CD4-positive, alpha-beta T cell treated with Interleukin-6 at 100 ng/mL for 8 hours (primary cell): Measurements from ENCODE around the gene MYL5.
"Not testable (repeated sequence)": the region's sequence is repeated elsewhere in the genome, so short reads cannot be mapped to it uniquely, and the experiment has no call there.

Experiments used
- DNase-seq: peaks from one replicate; pipeline ENCODE4 v3.0.0-alpha.2; 2020; ENCODE audit warnings: mixed read lengths, low spot score

The MYL5 gene

DNA sequence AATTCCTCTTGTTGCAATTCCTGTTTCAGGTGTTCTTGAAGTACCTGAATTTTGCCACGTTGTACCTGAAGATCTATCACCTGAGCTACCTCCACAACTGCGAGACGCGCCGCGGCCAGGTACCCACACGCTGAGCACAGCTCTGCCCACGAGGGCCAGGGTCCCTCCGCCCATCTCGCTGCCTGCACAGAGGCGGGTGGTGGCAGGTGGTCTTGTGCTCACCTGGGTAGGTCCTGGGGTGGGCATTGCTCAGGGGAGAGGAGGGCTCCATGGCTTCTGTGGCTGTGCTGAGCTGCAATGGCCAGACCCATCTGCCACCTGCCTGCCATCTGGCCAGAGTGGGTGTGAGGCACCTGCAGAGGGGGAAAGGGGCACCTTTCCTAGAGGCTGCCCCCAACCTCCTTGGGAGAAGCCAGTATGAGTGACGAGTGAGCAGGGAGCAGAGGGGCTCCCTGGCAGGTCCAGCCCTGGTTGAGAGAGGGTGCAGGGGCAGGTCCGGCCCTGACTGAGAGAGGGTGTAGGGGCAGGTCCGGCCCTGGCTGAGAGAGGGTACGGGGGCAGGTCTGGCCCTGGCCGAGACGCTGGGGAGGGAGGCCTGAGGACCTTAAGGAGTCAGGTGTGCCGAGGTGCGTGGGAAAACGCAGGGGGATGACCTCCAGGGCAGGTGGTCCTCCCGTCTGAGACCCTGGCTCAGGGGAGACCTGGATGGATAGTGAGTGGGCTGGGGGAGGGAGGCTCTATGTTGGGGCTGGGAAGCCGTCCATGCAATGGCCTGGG is 38.3 kb upstream of the MYL5 start:
- DNase-seq: no peak

DNA sequence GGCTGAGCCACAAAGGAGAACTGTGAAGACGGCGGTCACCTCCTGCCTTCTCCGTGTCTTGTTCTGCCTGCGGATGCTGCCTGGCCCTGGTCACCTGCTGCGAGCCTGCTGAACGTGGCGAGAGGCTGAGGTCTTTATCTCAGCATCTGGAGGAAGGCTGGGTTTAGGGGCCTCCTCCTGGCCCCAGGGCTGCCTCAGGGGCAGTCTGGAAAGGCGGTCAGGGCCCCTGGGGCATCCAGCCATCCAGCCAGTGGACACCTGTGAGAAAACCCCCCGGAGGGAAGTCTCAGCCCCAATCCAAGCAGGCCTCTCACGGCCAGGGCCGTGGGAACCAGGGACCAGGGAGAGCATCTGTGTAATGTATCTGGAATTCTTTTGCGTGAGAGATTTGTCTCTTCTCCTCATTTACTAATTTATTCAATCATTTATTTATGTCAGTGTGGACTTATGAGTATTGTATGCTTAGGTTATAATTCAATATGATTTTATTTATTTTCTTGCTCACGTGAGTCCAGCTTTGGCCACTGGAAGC is 37.6 kb upstream of the MYL5 start:
- DNase-seq: no peak

DNA sequence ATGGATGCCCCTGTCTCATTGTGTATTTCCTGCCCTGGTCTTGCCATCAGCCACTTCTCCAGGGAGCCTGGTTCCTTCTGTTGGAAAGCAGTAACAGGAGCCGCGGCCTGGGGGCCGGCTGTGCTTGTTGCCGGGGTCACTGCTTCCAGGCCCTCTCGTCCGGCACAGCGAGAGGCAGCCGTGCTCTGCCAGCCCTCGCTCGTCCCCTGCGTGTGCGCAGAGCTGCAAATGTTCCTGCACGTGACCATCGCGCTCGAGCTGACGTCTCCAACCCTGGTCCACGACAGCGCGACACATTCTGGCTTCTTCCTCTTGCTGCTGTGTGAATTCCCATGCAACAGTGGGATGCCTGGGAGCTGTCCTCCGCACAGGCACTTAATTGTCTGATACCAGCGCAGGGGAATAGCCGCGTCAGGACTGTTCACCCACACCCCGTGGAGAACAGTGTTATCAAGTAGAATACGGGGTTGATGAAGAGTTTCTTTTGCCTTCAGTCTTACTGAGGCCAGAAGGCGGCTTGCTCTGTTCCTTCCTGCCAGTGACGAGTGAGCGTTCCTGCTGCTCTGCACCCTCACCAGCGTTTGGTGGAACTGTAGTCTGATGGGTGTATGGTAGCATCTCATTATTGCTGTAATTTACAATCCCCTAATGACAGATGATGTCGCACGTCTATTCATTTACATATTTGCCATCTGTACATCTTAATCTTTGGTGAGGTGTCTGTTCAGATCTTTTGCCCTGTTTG is 36.6 kb upstream of the MYL5 start:
- no peak for DNase-seq

DNA sequence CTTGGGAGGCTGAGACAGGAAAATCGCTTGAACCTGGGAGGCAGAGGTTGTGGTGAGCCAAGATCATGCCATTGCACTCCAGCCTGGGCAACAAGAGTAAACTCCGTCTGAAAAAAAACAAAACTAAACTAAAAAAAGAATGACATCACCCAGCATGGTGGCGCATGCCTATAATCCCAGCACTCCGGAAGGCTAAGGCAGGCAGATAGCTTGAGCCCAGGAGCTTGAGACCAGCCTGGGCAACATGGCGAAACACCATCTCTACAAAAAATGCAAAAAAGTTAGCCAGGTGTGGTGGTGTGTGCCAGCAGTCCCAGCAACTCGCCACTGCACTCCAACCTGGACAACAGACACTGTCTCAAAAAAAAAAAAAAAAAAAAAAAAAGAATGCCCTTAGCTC is 32.0 kb upstream of the MYL5 start:
- DNase-seq: not testable (repeated sequence)

DNA sequence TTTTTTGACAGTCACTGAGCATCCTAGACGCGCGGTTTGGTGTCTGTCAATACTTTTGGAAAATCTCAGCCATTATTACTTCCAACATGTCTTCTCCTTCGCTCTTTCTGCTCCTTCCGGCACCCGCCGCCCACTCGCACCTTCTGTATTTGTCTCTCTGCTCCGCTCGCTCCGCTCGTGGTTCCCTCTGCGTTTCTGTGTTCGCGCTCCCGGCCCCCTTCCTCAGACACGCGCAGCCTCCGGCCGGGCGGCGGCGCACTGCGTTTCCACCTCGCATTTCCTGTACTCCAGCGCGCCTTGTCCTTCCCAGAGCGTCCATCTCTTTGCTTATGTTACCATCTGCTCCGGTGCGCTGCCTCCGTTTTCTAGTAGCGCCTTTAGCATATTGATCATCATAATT is 27.9 kb upstream of the MYL5 start:
- DNase-seq: peak; percentile 28

DNA sequence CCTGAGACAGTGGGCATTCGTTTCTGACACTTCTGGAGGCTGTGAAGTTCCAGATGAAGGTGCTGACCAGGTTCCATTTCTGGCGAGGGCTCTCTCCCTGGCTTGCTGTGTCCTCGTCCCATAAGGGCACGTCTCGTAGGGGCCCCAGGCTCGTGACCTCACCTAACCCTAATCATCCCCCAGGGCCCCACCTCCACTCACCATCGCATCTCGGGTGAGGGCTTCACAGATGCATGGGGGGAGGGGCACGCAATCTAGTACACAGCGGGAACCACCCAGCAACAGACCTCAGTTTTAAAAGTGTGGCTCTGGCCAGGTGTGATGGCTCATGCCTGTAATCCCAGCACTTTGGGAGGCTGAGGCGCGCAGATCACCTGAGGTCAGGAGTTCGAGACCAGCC is 26.9 kb upstream of the MYL5 start:
- DNase-seq: no peak

DNA sequence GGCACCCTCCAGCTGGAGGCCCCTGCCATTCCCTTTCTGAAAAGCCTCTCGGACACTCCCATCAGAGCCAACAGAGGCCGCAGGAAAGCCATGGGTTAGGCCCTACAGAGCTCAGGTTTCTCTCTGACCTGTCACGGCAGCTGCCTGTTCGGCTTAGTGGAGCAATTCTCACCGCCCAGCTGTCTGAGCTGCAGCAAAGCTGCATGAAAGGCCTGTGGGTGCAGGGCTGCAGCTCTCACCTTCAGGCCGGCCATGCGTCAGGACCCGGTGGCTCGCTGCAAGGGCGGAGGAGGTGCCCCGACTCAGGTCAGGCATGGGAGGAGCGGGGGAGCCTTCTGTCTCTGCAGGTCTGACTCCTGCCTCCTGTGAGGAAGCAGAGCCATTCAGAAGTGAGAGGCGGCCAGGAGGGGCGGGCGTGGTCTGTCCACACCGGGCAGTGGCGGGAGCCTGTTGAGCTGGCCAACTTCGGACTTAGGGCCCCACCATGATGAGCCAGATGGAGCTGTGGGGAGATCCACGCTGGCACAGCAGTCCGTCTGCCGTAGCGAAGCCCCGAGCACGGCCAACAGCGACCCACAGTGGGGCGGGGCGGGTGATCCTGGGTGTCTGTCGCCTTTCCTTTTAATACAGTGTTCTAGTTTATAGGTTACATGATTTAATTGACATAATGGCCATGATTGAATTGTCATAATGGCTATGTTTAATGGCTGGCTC is 25.6 kb upstream of the MYL5 start:
- DNase-seq: no peak

DNA sequence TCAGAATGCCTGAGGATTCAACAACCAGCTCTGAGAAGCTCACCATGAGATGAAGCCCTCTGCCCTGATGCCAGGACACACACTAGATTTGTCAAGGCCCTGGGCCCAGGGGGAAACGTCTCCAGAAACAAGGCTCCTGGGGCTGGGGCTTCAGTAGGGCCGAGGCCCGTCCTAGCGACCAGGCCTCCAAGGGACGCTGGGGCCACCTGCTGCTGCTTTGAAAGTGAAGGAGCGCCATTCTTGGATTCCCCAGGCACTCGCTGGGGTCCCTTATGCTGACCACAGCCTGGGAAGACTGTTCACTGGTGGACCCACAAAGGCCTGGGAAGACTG is 25.1 kb upstream of the MYL5 start:
- no peak for DNase-seq

DNA sequence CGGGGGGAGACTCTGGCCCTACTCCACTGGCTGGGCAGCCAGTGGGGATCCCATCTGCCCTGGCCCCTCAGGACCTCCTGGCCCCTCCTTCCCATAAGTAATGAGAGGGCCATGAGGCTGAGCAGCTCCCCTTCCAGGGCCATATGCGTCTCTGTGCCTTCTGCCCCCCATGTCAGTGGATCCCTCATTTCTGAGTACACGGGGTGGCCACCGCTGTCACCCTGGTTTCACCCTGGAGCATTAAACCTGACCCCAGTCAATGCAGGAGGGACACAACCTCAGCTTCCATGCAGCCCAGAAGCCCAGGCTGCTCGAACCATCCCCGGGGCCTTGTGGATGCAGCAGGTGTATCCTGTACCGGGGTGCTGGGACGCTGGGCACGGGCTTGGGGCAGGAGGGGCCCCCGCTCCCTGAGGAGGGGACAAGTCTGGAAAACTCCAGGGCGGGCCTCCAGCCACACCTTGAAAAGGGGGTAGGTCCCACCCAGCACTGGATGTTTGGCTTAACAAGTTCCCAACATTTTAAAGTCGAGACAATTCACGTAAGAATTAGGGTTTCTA is 24.5 kb upstream of the MYL5 start:
- DNase-seq: no peak

DNA sequence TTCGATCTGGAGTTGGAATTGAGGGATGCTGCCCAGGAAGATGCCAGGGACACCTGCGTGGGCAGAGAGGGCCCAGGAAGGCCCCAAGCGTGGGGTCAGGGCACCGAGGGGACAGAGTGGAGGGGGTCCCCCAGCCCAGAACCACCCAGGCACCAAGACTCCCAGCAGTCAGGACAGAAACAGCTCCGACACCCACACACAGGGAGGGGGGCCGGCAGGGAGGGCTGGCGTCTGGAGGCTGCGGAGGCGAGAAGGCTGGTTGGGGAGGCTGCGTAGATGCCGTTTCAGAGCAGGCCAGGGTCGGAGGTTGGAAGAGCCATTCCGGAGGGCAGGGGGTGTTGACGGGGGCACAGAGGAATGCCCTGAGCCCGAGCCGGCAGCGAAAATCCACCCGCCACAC is 23.9 kb upstream of the MYL5 start:
- DNase-seq: no peak

DNA sequence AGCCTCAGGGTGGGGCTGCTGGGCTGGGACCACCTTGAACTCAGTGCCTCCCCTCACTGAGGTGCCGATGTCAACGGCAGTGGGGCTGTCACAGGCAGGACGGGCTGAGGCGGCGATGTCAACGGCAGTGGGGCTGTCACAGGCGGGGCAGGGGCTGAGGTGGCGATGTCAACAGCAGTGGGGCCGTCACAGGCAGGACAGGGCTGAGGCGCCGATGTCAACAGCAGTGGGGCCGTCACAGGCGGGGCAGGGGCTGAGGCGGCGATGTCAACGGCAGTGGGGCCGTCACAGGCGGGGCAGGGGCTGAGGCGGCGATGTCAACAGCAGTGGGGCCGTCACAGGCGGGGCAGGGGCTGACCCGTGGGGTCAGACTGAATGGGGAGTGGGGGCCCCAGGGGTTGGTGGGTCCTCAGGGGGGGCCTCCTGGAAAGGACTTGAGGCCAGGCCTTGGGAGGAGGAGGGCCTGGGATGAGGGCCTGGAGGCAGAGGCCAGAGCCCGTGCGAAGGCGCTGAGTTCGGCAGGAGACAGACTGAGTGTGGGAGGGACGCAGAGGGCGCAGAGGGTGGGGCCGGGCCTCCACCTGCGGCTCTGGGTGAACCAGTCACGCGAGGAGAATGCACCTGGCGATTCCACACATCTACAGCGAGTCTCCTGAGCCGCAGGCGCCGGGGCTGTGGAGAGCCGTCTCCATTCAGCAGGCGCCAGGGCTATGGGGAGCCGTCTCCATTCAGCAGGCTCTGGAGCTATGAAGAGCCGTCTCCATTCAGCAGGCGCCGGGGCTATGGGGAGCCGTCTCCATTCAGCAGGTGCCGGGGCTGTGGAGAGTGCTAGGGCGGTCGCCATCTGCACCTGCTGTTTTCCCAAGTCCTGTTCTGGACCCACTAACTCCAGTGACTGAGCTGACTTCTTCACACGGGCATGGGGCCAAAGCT is 23.1 kb upstream of the MYL5 start:
- DNase-seq: no peak

DNA sequence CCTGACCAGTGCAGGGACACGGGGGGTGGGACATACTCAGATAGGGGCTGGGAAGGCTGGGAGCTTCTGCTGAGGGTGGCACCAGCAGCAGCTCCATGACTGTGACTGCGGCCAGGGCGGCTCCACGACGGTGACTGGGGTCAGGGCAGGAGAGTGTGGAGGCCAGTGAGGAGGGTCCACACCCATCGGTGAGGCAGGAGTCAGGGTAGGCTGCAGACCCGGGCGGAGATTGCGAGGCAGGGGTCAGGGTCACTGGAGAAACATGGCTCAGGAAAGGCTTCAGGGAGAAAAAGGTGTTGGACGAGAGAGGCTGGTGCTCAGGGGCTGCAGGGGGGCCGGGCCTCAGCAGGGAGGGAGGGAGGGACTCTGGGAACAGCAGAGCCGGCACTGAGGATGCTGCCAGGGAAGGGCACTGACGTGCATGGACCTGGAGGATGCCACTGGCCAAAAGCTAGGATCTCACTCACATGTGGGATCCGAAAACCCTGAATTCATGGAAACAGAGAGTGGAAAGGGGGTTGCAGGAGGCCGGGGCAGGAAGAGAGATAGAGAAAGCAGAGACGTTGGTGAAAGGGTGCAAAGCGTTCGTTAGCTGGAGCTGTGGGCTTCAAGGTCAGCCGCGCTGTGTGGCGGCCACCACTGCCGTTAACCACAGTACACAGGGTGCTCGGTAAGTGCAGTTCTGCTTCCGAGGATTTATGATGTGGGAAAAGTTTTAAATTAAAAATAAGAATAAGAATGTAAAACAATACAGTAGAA is 22.3 kb upstream of the MYL5 start:
- no peak for DNase-seq

DNA sequence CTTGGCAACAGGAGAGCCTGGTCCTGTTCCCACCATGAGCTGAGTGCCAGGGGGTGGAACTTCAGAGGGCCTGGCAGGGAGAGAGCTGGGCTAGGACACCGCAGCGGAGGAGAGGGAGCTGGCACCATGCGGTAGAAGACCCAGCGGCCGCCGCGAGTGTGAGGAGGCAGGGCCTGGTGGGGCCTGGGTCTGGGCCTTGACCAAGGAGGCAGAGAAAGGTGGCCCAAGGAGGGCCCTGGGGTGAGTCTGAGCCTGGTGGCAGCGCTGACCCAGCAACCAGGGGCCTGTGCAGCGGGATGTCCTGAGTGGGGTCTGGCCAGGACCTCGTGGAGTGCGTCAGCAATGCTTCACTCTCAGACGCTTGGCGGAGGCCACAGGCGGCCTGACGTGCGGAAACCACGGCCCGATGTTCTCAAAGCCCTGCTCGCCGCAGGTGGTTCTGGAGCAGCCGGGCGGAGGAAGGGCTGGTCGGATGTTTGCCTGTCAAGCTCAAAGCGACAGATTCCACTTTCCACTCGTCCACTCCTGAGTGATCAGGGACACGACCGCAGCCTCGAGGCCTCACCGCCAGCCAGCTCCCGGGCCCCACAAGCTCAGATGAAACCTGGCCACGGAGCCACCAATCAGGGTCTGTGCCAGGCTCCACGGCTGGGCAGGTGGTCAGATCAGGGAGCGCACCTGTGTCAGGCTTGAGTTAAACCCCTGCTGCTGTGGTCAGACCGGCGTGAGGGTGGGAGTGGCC is 21.1 kb upstream of the MYL5 start:
- DNase-seq: no peak

DNA sequence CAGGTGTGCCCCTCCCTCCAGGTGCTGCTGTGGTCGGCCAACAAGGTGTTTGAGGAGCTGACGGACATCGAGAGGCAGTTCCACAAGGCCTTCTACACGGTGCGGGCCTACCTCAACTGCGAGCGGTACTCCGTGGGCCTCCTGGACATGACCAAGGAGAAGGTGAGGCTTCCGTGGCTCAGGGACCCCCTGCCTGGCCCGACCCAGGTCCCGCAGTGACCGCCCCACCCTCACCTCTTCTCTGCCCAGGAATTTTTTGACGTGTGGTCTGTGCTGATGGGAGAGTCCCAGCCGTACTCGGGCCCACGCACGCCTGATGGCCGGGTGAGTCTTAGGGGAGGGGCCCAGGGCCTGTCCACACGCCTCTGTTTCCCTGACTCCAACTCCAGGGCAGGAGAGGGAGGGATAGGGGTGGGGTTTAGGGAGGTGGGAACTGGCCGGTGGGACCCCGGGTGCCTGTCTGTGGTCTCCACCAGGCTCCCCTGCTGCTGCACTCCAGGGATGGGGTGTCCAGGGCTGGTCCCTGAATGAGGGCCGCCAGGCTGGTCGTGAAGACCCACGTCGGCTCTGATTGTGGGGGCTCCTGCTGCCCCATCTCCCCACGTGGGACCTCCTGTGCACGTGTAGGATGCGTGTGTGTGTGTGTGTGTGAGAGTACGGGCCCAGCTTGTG is 20.4 kb upstream of the MYL5 start:
- DNase-seq: no peak

DNA sequence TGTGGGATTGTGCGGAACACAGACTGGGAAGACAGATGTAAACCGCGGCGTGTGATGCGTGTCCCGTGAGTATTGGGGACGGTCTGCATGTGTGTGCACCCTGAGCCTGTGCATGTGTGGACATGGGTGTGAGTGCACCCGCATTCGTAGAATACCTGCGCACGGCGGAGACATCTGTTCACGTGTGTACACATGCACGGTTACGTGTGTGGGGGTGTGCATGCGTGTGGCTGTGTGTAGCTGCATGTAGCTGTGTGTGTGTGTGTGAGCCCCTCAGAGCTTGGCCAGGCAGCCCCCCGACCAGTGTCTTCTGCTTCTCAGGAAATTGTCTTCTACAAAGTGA is 19.9 kb upstream of the MYL5 start:
- DNase-seq: no peak

DNA sequence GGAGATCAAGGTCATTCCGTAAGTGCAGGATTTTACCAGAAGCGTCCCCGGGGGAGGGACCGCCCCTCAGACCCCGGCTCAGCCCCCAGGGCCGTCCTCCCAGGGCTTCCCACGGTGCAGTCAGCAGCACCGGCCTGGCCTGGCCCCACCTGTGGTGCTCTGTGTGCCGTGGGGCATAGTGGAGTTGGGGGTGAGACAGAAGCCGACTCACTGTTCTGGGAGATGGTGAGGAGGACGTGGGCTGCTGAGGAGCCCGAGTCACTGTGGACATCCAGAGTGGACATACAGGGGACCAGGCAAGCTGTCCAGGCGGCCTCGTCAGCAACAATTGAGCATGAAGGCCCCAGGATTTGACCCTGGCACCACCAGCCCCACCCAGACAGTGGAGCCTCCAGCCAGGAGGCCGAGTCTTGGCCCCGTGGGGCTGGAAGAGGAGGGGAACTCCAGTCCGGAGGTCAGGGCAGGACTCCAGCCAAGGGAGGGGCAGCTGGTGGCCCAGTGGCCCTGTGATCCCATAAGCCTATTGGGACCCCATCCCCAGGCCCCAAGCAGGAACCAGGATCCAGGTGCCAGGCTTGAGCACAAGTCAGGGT is 19.4 kb upstream of the MYL5 start:
- DNase-seq: no peak

DNA sequence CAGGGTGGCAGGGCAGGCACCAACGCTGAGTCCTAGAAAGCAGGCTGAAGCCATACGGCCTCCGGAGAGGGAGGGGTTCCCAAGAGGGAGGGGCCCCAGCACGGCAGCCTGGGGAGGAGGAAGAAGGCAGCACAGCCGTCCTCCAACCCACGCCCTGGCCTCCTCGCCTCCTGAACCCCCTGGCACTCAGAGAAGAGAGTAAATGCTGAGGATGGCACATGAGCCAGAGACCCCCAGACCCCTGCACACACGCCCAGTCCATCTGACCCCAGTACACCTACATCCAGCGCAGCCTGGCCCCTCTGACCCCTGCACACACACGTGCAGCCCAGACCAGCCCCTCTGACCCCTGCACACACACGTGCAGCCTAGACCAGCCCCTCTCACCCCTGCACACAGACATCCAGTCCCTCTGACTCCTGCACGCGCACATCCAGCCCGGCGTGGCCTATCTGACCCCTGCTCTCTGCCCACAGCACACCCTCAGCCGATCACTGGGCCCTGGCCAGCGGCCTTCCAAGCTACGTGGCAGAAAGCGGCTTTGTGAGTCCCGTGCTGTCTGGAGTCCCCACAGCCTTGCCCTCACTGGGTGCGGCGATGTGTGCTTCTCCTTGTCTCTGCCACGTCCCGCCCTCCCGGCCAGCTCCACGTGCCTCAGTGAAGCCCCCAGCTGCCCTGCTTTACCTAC is 18.7 kb upstream of the MYL5 start:
- DNase-seq: no peak
